ENCODE results near the gene PPARD. TPM values are rescaled to one million over a fixed set of nuclear protein-coding genes. Genes with fewer than 3 reads are reported as not detected.

The PPARD gene
- polyA plus RNA-seq, 1 donor from 2014 or later = 1.3 TPM

DNA sequence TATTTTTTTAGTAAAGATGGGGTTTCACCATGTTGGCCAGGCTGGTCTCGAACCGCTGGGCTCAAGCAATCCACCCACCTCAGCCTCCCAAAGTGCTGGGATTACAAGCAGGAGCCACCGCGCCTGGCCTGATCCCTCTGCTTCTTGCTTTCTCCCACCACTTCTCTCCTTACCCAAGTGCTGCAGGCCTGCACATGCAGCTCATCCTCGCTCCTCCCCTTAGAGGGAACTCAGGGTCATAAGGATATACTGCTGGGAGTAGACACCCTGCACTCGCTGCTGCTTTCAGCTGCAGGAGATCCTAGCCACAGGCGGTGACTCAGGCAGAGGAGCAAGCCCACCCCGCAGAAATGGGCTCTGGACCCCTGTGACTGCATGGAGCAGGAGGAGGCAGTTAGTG is 69.7 kb downstream of the PPARD start:
- H3F3A ChIP-seq (ENCODE audit: insufficient read depth, low read length, poor library complexity, severe bottlenecking) = no peaks in the 10 kb centered on the region
- no peak overlapping the region for H3K9ac ChIP-seq (ENCODE audit: low read length)
- H3K4me3 ChIP-seq (ENCODE audit: low read length) = no peak overlapping the region
- no peak overlapping the region for H3K4me2 ChIP-seq (ENCODE audit: low read length)
- TF ChIP-seq SMC3 (conservative IDR thresholded peaks at IDR 0.05; ENCODE audit: poor library complexity) = no peak
- TF ChIP-seq EZH2 (IDR thresholded peaks at IDR 0.05; ENCODE audit: borderline replicate concordance, insufficient read depth, low read length, poor library complexity, severe bottlenecking) = no peak
- TF ChIP-seq, protein P1, sequence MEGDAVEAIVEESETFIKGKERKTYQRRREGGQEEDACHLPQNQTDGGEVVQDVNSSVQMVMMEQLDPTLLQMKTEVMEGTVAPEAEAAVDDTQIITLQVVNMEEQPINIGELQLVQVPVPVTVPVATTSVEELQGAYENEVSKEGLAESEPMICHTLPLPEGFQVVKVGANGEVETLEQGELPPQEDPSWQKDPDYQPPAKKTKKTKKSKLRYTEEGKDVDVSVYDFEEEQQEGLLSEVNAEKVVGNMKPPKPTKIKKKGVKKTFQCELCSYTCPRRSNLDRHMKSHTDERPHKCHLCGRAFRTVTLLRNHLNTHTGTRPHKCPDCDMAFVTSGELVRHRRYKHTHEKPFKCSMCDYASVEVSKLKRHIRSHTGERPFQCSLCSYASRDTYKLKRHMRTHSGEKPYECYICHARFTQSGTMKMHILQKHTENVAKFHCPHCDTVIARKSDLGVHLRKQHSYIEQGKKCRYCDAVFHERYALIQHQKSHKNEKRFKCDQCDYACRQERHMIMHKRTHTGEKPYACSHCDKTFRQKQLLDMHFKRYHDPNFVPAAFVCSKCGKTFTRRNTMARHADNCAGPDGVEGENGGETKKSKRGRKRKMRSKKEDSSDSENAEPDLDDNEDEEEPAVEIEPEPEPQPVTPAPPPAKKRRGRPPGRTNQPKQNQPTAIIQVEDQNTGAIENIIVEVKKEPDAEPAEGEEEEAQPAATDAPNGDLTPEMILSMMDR (IDR thresholded peaks at IDR 0.05; ENCODE audit: poor library complexity, severe bottlenecking) = no peak
- no peak for TF ChIP-seq TAF1 (IDR thresholded peaks at IDR 0.05; ENCODE audit: low read depth)
- TF ChIP-seq MXI1 (conservative IDR thresholded peaks at IDR 0.05; ENCODE audit: poor library complexity, severe bottlenecking) = no peak
- no peak for TF ChIP-seq RAD21 (conservative IDR thresholded peaks at IDR 0.05)
- TF ChIP-seq, protein P2, sequence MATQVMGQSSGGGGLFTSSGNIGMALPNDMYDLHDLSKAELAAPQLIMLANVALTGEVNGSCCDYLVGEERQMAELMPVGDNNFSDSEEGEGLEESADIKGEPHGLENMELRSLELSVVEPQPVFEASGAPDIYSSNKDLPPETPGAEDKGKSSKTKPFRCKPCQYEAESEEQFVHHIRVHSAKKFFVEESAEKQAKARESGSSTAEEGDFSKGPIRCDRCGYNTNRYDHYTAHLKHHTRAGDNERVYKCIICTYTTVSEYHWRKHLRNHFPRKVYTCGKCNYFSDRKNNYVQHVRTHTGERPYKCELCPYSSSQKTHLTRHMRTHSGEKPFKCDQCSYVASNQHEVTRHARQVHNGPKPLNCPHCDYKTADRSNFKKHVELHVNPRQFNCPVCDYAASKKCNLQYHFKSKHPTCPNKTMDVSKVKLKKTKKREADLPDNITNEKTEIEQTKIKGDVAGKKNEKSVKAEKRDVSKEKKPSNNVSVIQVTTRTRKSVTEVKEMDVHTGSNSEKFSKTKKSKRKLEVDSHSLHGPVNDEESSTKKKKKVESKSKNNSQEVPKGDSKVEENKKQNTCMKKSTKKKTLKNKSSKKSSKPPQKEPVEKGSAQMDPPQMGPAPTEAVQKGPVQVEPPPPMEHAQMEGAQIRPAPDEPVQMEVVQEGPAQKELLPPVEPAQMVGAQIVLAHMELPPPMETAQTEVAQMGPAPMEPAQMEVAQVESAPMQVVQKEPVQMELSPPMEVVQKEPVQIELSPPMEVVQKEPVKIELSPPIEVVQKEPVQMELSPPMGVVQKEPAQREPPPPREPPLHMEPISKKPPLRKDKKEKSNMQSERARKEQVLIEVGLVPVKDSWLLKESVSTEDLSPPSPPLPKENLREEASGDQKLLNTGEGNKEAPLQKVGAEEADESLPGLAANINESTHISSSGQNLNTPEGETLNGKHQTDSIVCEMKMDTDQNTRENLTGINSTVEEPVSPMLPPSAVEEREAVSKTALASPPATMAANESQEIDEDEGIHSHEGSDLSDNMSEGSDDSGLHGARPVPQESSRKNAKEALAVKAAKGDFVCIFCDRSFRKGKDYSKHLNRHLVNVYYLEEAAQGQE (IDR thresholded peaks at IDR 0.05; ENCODE audit: borderline replicate concordance) = no peak
- TF ChIP-seq POLR2AphosphoS5 (IDR thresholded peaks at IDR 0.05) = no peak
- TF ChIP-seq EP300 (conservative IDR thresholded peaks at IDR 0.05; ENCODE audit: poor library complexity, severe bottlenecking) = no peak
- H3K36me3 ChIP-seq (ENCODE audit: insufficient read depth, low read length) = no peaks in the 10 kb centered on the region
- H3K27ac ChIP-seq (ENCODE audit: low read length) = no peak overlapping the region
- no peaks in the 10 kb centered on the region for H3K9me2 ChIP-seq (ENCODE audit: insufficient read depth, low read length)
- no peaks in the 10 kb centered on the region for H3K79me2 ChIP-seq (replicated peaks; ENCODE audit: insufficient read depth, low read length)
- H2AFZ ChIP-seq (ENCODE audit: low read depth, low read length) = no peak overlapping the region
- H3K9me3 ChIP-seq (ENCODE audit: low read length) = no peaks in the 10 kb centered on the region
- H3K27me3 ChIP-seq (ENCODE audit: insufficient read depth, low read depth, low read length) = no peaks in the 10 kb centered on the region
- no peaks in the 10 kb centered on the region for H4K20me1 ChIP-seq (ENCODE audit: insufficient read depth)

DNA sequence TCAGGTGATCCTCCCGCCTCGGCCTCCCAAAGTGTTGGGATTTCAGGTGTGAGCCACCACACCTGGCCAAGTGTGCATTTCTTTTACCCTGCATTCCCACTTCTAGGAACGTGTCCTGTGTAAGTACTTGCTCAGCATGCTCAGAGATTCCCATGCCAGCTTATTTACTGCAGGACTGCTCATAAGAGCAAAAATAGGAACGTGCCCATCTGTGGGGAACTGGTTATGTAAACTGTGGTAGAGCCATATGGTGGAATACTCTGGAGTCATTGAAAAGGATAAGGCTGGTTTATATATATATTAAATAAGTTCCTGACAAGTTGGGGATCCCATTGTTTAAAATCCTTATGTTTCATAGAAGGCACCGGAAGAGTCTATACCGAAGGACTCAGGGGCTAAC is 71.6 kb downstream of the PPARD start:
- H3K4me2 ChIP-seq (ENCODE audit: low read length) = no peak overlapping the region
- H3F3A ChIP-seq (ENCODE audit: insufficient read depth, low read length, poor library complexity, severe bottlenecking) = no peaks in the 10 kb centered on the region
- no peaks in the 10 kb centered on the region for H3K27me3 ChIP-seq (ENCODE audit: insufficient read depth, low read depth, low read length)
- no peak overlapping the region for H2AFZ ChIP-seq (ENCODE audit: low read depth, low read length)
- H3K4me3 ChIP-seq (ENCODE audit: low read length) = no peak overlapping the region
- TF ChIP-seq RAD21 (conservative IDR thresholded peaks at IDR 0.05) (no peak), POLR2AphosphoS5 (IDR thresholded peaks at IDR 0.05) (no peak), EZH2 (IDR thresholded peaks at IDR 0.05; ENCODE audit: borderline replicate concordance, insufficient read depth, low read length, poor library complexity, severe bottlenecking) (no peak), TAF1 (IDR thresholded peaks at IDR 0.05; ENCODE audit: low read depth) (no peak), MXI1 (conservative IDR thresholded peaks at IDR 0.05; ENCODE audit: poor library complexity, severe bottlenecking) (no peak), EP300 (conservative IDR thresholded peaks at IDR 0.05; ENCODE audit: poor library complexity, severe bottlenecking) (no peak), SMC3 (conservative IDR thresholded peaks at IDR 0.05; ENCODE audit: poor library complexity) (no peak)
- TF ChIP-seq, protein P2 (IDR thresholded peaks at IDR 0.05; ENCODE audit: borderline replicate concordance) = no peak
- TF ChIP-seq, protein P1 (IDR thresholded peaks at IDR 0.05; ENCODE audit: poor library complexity, severe bottlenecking) = no peak
- no peaks in the 10 kb centered on the region for H3K9me3 ChIP-seq (ENCODE audit: low read length)
- no peaks in the 10 kb centered on the region for H3K9me2 ChIP-seq (ENCODE audit: insufficient read depth, low read length)
- no peak overlapping the region for H3K27ac ChIP-seq (ENCODE audit: low read length)
- H4K20me1 ChIP-seq (ENCODE audit: insufficient read depth) = no peaks in the 10 kb centered on the region
- no peaks in the 10 kb centered on the region for H3K36me3 ChIP-seq (ENCODE audit: insufficient read depth, low read length)
- H3K9ac ChIP-seq (ENCODE audit: low read length) = no peak overlapping the region
- H3K79me2 ChIP-seq (replicated peaks; ENCODE audit: insufficient read depth, low read length) = no peaks in the 10 kb centered on the region

Data from neural cell (in vitro differentiated cells).